HepG2 (cell line): ENCODE results near the gene DPH3. TPM values are rescaled to one million over a fixed set of nuclear protein-coding genes. Genes with fewer than 3 reads are reported as not detected.

Source experiments
- ATAC-seq: fragments of 200-7000 bp; cut with Tn5 transposase; 3 replicates; pipeline ENCODE4 v1.9.1; 2020; ENCODE audit warnings: mild to moderate bottlenecking, moderate library complexity
- BruUV-seq: library from RNA; stranded (reverse); fragments of 400-500 nt; replicated peaks from 2 replicates; lab custom pipeline; 2021; lab: Mats Ljungman, UMichigan
- CTCF ChIA-PET: fragments of 300-600 bp; formaldehyde crosslinking; extraction: SDS; loops from one replicate; lab custom pipeline; 2021; ENCODE audit warnings: low total read pairs, inconsistent platforms, low intra/inter-chr PET ratio; lab: Yijun Ruan, JAX
- POLR2A ChIA-PET: fragments of 350-600 bp; sonication (Branson Sonifier 250); formaldehyde crosslinking; loops from one replicate; lab custom pipeline; 2020; ENCODE audit warnings: antibody characterized with exemption, inconsistent platforms; lab: Yijun Ruan, JAX
- DNase-seq: peaks from one replicate; pipeline ENCODE4 v3.0.0-alpha.2; 2015; ENCODE audit warnings: low spot score
- FAIRE-seq: peaks from 3 replicates; lab custom pipeline; 2011; peaks lifted over from hg19 to GRCh38; lab: Jason Lieb, UNC
- H2AFZ ChIP-seq: one replicate; pipeline ENCODE4 v1.6.1; 2011; ENCODE audit warnings: low read length, inconsistent platforms
- H3K27ac ChIP-seq: fragments of 300-600 bp; 3 replicates; pipeline ENCODE4 v1.8.0; 2011; ENCODE audit warnings: mixed run types, mild to moderate bottlenecking, mixed read lengths, low read length, inconsistent platforms; ENCODE audit not compliant: insufficient read depth; ENCODE audit errors: extremely low read length
- H3K27me3 ChIP-seq, 2 experiments: fragments of 200-600 bp in 1 of 2; 2 replicates in 1 of 2; 3 replicates in 1 of 2; pipeline versions ENCODE4 v1.6.0 to v1.8.0; 2011; ENCODE audit warnings: low read length in 2 of 2, mild to moderate bottlenecking in 2 of 2, moderate library complexity in 2 of 2, inconsistent platforms in 1 of 2; ENCODE audit not compliant: insufficient read depth in 2 of 2, control insufficient read depth in 1 of 2
- H3K36me3 ChIP-seq, 2 experiments: fragments of 200-600 bp in 1 of 2; replicated peaks in 1 of 2; 2 replicates in 1 of 2; 3 replicates in 1 of 2; pipeline versions ENCODE4 v1.5.1 to v1.8.0; 2011; ENCODE audit warnings: low read length in 2 of 2, inconsistent platforms in 1 of 2; ENCODE audit not compliant: insufficient read depth in 2 of 2, control insufficient read depth in 1 of 2
- H3K4me1 ChIP-seq: 2 replicates; pipeline ENCODE4 v1.5.1; 2012; ENCODE audit warnings: low read length, inconsistent platforms; ENCODE audit not compliant: insufficient read depth
- H3K4me2 ChIP-seq: 2 replicates; pipeline ENCODE4 v1.6.0; 2011; ENCODE audit warnings: low read depth, low read length, inconsistent platforms
- H3K4me3 ChIP-seq, 3 experiments: fragments of 200-600 bp in 1 of 3; sonication (generic), shearing (Covaris generic) in 1 of 3; replicated peaks in 1 of 3; 2 replicates each; pipeline ENCODE4 v1.5.1; 2011 to 2016; ENCODE audit warnings: low read length in 3 of 3, inconsistent platforms in 2 of 3, low read depth in 2 of 3, mild to moderate bottlenecking in 2 of 3, control low read depth in 1 of 3, mixed read lengths in 1 of 3; ENCODE audit not compliant: insufficient read depth in 1 of 3
- H3K79me2 ChIP-seq: one replicate; pipeline ENCODE4 v1.6.1; 2011; ENCODE audit warnings: low read length, inconsistent platforms; ENCODE audit not compliant: insufficient read depth
- H3K9ac ChIP-seq: 2 replicates; pipeline ENCODE4 v1.6.0; 2011; ENCODE audit warnings: mild to moderate bottlenecking, low read depth, low read length, inconsistent platforms; ENCODE audit not compliant: insufficient read depth
- H3K9me3 ChIP-seq: 2 replicates; pipeline ENCODE4 v1.5.1; 2012; ENCODE audit warnings: mild to moderate bottlenecking, low read length
- H4K20me1 ChIP-seq: 2 replicates; pipeline ENCODE4 v1.6.0; 2011; ENCODE audit warnings: inconsistent platforms, mild to moderate bottlenecking, low read length, moderate library complexity; ENCODE audit not compliant: insufficient read depth
- ELF4 ChIP-seq: sonication (generic); formaldehyde crosslinking; IDR thresholded peaks from 2 replicates; pipeline ENCODE4 v1.5.0; 2020; ENCODE audit warnings: missing genetic modification reagents, mild to moderate bottlenecking, moderate library complexity, borderline replicate concordance
- ETV6 ChIP-seq: sonication (generic); formaldehyde crosslinking; conservative IDR thresholded peaks from 2 replicates; pipeline ENCODE4 v1.4.0; 2020; ENCODE audit warnings: missing genetic modification reagents
- HMGXB3 ChIP-seq: sonication (generic); formaldehyde crosslinking; IDR thresholded peaks from 2 replicates; pipeline ENCODE4 v1.4.0; 2020; ENCODE audit warnings: missing genetic modification reagents, borderline replicate concordance
- HMGXB4 ChIP-seq, 2 experiments: sonication (generic) in 1 of 2; formaldehyde crosslinking in 1 of 2; IDR thresholded peaks; 2 replicates each; pipeline versions ENCODE4 v1.4.0 to v1.6.1; 2018 to 2020; ENCODE audit warnings: missing genetic modification reagents in 2 of 2, borderline replicate concordance in 1 of 2, low read depth in 1 of 2, mild to moderate bottlenecking in 1 of 2, missing biosample characterization in 1 of 2
- MTA1 ChIP-seq: sonication (generic); formaldehyde crosslinking; IDR thresholded peaks from 2 replicates; pipeline ENCODE4 v1.4.0; 2020; ENCODE audit warnings: missing genetic modification reagents, mild to moderate bottlenecking, borderline replicate concordance
- NFATC3 ChIP-seq: sonication (generic); formaldehyde crosslinking; IDR thresholded peaks from 2 replicates; pipeline ENCODE4 v1.5.1; 2020; ENCODE audit warnings: mild to moderate bottlenecking, missing genetic modification reagents
- NFIB ChIP-seq: sonication (generic); formaldehyde crosslinking; IDR thresholded peaks from 2 replicates; pipeline ENCODE4 v1.9.0; 2021; ENCODE audit warnings: missing genetic modification reagents, mild to moderate bottlenecking, borderline replicate concordance
- NR2C2 ChIP-seq: sonication (generic); formaldehyde crosslinking; IDR thresholded peaks from 2 replicates; pipeline ENCODE4 v1.4.0; 2020; ENCODE audit warnings: missing genetic modification reagents, mild to moderate bottlenecking, moderate library complexity, borderline replicate concordance
- NR2F1 ChIP-seq, 2 experiments: fragments of 450-650 bp in 1 of 2; formaldehyde crosslinking in 1 of 2; IDR thresholded peaks; 2 replicates each; pipeline versions ENCODE4 v1.5.0 to v1.6.1; 2016 to 2020; ENCODE audit warnings: mild to moderate bottlenecking in 1 of 2, missing compliant biosample characterization in 1 of 2, missing genetic modification reagents in 1 of 2, moderate library complexity in 1 of 2
- ZNF367 ChIP-seq: sonication (generic); formaldehyde crosslinking; IDR thresholded peaks from 2 replicates; pipeline ENCODE4 v1.4.0; 2020; ENCODE audit warnings: missing genetic modification reagents, borderline replicate concordance
- ZNF562 ChIP-seq: sonication (generic); formaldehyde crosslinking; IDR thresholded peaks from 2 replicates; pipeline ENCODE4 v1.8.0; 2022; ENCODE audit warnings: missing genetic modification reagents, borderline replicate concordance
- ZNF775 ChIP-seq: sonication (generic); formaldehyde crosslinking; IDR thresholded peaks from 2 replicates; pipeline ENCODE4 v1.4.0; 2020; ENCODE audit warnings: missing genetic modification reagents, mild to moderate bottlenecking, moderate library complexity, borderline replicate concordance
- WGBS: methylation state at CpG from one replicate; pipeline ENCODE4 v1.1.6; 2017; ENCODE audit warnings: low lambda C conversion rate; 5-methylcytosine and 5-hydroxymethylcytosine counted together
- in situ Hi-C: cut with HindIII; loops from 2 replicates; pipeline ENCODE4 v1.10.0; 2017; ENCODE audit warnings: low pct_unique_long_range_greater_than_20kb; ENCODE audit not compliant: extremely low pct_ligation_motif_present
- intact Hi-C: fragments of 100-400 bp; cut with micrococcal nuclease; formaldehyde crosslinking; loops from one replicate; pipeline ENCODE4 v1.10.0; 2022; ENCODE audit not compliant: unreplicated experiment
- polyA plus RNA-seq, 8 experiments: library from polyadenylated mRNA; depleted of rRNA in 3 of 8; stranded (reverse) in 7 of 8; unstranded in 1 of 8; fragments of >200 nt; fragmentation: Illumina TruSeq in 4 of 8; extraction: Trizol in 4 of 8; gene quantifications; 2 replicates each; pipeline versions ENCODE4 v1.2.1 to v1.2.3, GENCODE V29; 2011 to 2016; ENCODE audit warnings: low read depth in 4 of 8, missing spikeins in 1 of 8, mixed read lengths in 1 of 8; ENCODE audit not compliant: insufficient read depth in 1 of 8
- total RNA-seq, 5 experiments: library from RNA; depleted of rRNA; stranded (reverse); fragments of >200 nt; fragmentation: Illumina TruSeq; extraction: Trizol; gene quantifications; 2 replicates each; pipeline ENCODE4 v1.2.3, GENCODE V29; 2016; ENCODE audit warnings: low read depth in 1 of 5

DPH3 gene
- total and polyA plus RNA-seq, 2 of the 13 experiments (the other 11 are each of a cell fraction or from before 2014, with no cell fraction given): 18.3 to 21.6 TPM

- no peak for ATAC-seq
- H3K79me2 ChIP-seq: no peaks in the 10 kb centered on the region
- H2AFZ ChIP-seq: no peak overlapping the region
- no peaks in the 10 kb centered on the region for H3K4me1 ChIP-seq
- DNase-seq: no peak
- POLR2A ChIA-PET: no interaction called here
- TF ChIP-seq ETV6 (CRISPR knock-in tag) (no peak), ELF4 (no peak), ZNF775 (CRISPR knock-in tag) (no peak), ZNF367 (CRISPR knock-in tag) (no peak), NR2C2 (CRISPR knock-in tag) (no peak), MTA1 (CRISPR knock-in tag) (no peak), NFIB (CRISPR knock-in tag) (no peak)
- TF ChIP-seq, all 625 proteins: peak for 0
- Histone ChIP-seq H3K36me3 (no peaks in the 10 kb centered on the region), H3K4me2 (no peak overlapping the region), H3K9me3 (no peaks in the 10 kb centered on the region), H3K27me3 (no peaks in the 10 kb centered on the region), H3K27ac (no peak overlapping the region), H4K20me1 (no peaks in the 10 kb centered on the region), H3K9ac (no peak overlapping the region), H3K4me3 (no peak overlapping the region)
- no peak for FAIRE-seq
- intact Hi-C loops: no loop called here
- in situ Hi-C loops: loop anchor here (25.0 kb wide), 1 partner anchor 595 kb away; no protein-coding TSS in a partner anchor
- no TSS peak for BruUV-seq
- 85% methylated on average over 2 of the region's 2 CpGs for WGBS
- CTCF ChIA-PET: no interaction called here
These were observed 32.8 kb downstream of the DPH3 start for GRCh38 chr3:16231983-16232382.

- Histone ChIP-seq H3K79me2 (no peaks in the 10 kb centered on the region), H3K27me3 (no peaks in the 10 kb centered on the region), H3K4me2 (no peak overlapping the region), H3K36me3 (no peaks in the 10 kb centered on the region), H4K20me1 (no peaks in the 10 kb centered on the region), H3K9ac (no peak overlapping the region), H2AFZ (no peak overlapping the region), H3K4me3 (no peak overlapping the region), H3K4me1 (no peaks in the 10 kb centered on the region), H3K27ac (no peak overlapping the region), H3K9me3 (no peaks in the 10 kb centered on the region)
- FAIRE-seq: no peak
- no peak for DNase-seq
- CTCF ChIA-PET: no interaction called here
- intact Hi-C loops: no loop called here
- POLR2A ChIA-PET: no interaction called here
- no peak for ATAC-seq
- in situ Hi-C loops: loop anchor here (25.0 kb wide), 1 partner anchor 592 kb away; no protein-coding TSS in a partner anchor
- no TSS peak for BruUV-seq
- no peak for TF ChIP-seq ZNF562 (CRISPR knock-in tag)
- no peak for TF ChIP-seq HMGXB4 (CRISPR knock-in tag; IDR thresholded peaks at IDR 0.05; ENCODE audit: borderline replicate concordance in 1 of 2, low read depth in 1 of 2)
- no peak for TF ChIP-seq NFATC3 (CRISPR knock-in tag)
- TF ChIP-seq HMGXB3 (CRISPR knock-in tag): no peak
- no peak for TF ChIP-seq NR2F1 (CRISPR knock-in tag; IDR thresholded peaks at IDR 0.05)
These were observed 35.1 kb downstream of the DPH3 start for GRCh38 chr3:16229681-16230080.
